Measurements from ENCODE around the gene EMILIN1.

Gene EMILIN1

DNA sequence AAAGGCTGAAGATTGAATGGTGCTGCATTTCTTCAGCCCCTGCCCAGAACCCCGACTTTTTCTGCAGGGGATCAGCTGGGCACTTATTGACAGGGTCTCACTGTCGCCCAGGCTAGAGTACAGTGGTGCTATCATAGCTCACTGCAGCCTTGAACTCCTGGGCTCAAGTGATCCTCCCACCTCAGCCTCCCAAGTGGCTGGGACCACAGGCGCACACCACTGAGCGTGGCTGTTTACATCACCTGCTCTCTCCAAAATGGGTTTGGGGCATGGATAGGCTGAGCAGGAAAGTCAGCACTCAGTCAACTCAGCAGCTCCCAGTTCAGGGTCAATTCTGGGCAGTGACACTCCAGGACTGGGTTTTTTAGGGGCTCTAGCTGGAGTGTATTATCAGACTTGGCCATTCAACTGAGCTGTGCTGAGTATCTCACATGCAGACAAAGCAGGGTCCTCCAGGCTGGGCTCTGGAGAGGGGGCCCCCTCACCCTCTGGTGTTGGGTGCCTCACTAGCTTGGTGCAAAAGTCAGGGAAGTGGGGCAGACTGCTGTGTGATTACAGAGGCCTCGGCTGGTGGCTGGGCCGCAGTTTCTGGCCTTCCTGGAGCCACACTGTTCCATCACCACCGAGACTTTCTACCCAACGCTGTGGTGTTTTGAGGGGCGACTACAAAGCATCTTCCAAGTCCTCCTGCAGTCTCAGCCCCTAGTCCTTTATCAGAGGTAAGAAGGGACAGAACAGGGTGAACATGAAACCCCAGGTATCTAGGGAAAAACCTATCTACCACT is 49.7 kb downstream of the EMILIN1 start:
- no peak for DNase-seq

DNA sequence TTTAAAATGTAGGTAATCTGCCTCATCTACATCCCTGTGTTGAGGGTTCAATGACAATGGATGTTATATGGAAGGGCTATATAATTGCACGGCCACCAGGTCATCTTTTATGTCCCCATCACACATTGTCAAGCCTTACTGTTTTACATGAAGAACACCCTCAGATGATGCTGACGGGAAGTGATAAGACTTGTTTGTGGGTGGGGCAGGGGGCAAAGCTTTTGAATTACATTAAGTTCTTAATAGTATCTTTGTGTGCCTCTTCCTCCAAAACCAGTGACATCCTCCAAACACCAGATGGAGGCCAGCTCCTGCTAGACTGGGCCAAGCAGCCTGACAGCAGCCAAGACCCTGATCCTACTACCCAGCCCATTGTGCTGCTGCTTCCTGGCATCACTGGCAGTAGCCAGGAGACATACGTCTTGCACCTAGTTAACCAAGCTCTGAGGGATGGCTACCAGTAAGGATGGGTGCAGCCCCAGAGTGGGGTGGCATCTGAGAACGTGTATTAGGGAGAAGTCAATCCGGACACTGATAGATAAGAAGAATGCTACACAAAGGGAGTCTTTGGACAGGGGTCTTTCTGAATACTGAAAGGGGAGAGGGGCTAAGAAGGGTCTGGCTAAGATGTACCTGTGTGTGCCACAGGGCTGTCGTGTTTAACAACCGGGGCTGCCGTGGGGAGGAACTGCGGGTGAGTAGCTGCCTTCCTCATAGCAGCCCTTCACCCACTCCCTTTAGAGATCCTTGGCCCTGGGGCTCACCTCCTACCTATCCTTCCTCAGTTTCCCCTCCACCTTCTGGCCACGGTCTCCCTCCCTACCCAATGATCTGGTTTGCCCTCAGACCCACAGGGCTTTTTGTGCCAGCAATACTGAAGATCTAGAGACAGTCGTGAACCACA is 50.5 kb downstream of the EMILIN1 start:
- no peak for DNase-seq

DNA sequence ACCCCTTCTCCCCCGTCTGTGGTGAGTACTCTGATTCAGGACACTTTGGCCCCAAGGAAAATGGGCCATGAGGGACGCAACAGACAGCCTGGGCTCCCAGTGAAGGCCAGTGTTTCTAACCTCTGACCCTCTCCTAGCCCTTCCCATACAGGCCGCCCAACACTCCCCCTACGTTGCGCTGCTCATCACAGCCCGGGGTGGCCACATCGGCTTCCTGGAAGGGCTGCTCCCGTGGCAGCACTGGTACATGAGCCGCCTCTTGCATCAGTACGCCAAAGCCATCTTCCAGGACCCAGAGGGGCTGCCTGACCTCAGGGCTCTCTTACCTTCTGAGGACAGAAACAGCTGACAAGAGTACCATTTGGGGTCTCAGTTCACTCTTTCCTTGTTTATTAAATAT is 52.0 kb downstream of the EMILIN1 start:
- DNase-seq = no peak

DNA sequence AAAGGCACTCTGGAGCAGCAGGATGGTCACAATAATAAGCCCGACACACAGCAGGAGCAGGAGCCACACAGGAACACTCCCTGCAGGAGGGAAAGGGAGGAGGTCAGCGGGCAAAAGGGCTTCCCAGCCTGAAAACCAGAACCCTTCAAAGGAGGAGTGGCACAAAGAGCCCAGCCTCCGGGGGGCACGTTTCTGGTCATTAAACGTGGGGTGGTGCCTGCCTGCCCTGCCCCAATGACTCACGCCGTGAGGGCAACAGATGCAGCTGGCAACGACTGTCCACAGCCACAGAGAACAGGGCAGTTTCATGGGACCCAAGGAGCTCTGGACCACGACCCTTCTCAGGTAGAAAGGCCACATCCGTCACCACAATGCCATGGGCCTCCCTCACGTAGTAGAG is 53.0 kb downstream of the EMILIN1 start:
- no peak for DNase-seq

DNA sequence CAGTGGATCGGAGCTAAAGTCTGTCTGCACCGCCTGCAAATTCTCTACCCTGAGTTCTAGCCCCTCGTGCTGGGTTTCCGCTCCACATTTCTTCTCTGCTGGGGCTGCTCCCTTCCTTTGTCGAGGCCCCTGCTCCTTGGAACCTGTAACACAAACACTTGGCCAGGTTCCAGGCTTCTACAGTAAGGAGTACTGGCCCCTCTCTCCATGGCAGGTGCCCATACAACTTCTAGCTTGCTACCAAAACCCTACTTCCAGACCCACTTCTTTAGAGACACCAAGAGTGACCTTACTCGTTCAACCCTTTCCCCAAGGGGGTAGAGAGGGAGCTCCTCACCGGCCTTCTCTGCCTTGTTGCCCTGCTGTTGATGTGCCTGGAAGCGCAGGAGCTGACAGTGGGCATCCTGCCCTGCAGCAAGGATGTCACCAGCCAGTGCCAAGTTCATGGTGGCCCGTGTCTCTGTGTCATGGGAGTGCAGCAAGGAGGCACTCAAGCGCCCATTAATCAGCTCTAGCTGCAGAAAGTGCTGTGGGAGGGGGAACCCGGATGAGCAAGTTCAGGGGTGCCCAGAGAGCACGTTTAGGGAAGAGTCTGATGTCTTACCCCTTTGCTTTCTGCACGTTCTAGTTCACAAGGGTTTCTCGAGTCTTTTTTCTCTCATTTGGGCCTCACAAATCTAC is 54.9 kb downstream of the EMILIN1 start:
- no peak for DNase-seq

DNA sequence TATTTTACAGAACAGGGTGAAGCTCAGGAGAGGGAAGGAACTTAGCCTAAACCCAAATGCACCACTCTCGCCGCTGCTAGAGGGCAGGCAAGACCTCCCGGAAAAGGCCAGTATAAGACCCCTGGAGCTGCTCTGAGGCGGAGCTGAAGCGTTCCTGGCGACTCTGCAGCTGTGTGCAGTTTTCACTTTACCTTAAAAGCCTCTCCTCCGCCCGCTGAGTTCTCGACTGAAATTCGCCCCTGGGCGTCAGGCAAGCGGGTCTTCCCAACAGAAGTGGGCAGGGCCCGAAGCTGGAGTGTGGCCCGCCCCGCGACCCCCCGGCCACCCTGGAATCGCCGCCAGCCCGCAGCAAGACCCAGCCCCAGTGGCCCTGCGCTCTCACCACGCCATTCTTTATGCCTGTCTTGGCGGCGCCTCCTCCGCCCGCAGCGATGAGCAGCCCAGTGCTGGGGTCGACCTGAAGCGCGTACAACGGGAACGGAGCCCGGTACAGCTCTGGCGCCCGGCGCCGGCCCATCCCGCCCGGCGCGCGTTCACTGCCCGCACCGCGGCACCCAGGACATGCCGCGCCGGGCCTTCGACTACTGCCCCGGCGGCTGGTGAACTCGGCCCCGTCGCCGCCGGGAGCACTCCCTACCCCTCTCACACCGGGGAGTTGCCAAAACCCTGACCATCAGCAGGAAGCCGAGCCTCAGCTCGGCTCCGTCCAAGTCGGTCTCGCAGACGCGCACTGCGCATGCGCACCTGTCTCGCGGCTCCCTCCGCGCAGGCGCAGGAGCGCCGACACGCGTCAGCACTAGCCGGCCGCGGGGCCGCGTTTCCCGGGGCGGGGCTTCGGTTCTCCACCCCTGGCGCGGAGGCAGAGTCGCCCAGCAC is 55.7 kb downstream of the EMILIN1 start, which contains the start of gene PREB:
TSS of gene PREB (minus strand) at position 732 of the 876 bp plus-strand sequence. CDS start at position 517, 215 bp downstream.
- peak; percentile 81 for DNase-seq

DNA sequence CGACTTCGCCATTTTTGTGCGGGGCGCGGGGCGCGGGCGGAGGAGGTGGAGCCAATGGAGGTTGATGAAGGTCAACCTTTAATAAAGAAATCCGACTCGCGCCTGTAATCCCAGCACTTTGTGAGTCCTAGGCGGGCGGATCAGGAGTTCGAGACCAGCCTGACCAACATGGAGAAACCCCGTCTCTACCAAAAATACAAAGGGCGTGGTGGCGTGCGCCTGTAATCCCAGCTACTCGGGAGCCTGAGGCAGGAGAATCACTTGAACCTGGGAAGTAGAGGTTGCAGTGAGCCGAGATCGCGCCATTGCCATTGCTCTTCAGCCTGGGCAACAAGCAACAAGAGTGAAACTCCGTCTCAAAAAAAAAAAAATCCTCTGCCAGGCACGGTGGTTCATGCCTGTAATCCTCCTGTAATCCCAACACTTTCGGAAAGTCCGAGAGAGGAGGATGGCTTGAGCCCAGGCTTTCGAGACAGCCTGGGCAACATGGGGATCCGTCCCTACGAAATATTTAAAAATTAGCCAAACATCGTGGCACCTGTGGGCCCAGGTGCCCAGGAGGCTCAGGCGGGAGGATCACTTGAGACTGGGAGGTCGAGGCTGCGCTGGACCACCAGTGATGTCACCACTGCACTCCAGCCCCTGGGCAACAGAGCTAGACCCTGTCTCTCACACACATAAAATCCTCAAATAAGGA is 56.5 kb downstream of the EMILIN1 start:
- no peak for DNase-seq

DNA sequence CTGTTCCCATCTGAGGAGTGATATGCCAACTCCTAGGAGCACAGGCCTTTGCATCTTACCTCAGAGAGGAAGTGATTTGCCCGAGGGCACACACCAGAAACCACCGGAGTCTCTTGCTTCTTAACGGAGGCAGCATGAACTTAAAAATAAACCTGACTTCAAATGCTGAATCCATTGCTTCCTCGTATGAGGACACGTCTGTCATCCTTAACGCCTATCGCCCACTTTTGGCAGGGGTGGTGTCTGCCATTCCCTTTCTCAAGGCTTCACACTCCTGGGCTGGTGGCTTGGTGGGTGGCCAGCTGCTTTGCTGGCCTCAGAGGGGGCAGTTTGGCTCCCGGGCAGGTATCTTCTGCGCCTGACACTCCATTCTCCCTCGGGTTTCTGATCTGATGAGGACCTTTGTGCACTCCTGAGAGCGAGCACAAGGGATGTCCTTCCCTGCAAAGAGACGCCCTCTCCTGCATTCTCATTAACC is 57.1 kb downstream of the EMILIN1 start:
- DNase-seq = no peak

Measured in NCI-H526 treated with DMSO at 0.1 percent for 48 hours (cell line).